ENCODE results near the gene CCDC28B. TPM values are rescaled to one million over a fixed set of nuclear protein-coding genes. Genes with fewer than 3 reads are reported as not detected.

Gene CCDC28B
- total RNA-seq, 2 experiments from 2014 or later = 28.3 to 53.4 TPM

GRCh38 chr1:32184650-32185049, 15.7 kb upstream of the CCDC28B start:
- H3K4me1 ChIP-seq (ENCODE audit: insufficient read depth, low read length, poor library complexity, severe bottlenecking) = peaks cover 37% of the 10 kb centered on the region
- H3K27ac ChIP-seq (ENCODE audit: low read depth, low read length, poor library complexity, severe bottlenecking) = no peak overlapping the region
- peaks cover 16% of the 10 kb centered on the region for H4K20me1 ChIP-seq (ENCODE audit: insufficient read depth, low read length)
- peaks cover 70% of the 10 kb centered on the region for H3K79me2 ChIP-seq (ENCODE audit: insufficient read depth, low read depth, low read length)
- intact Hi-C loops (cut with micrococcal nuclease; ENCODE audit: unreplicated experiment) = no loop called here
- CTCF ChIA-PET (ENCODE audit: unreplicated experiment) = interaction anchor here (0.5 kb wide), 1 partner anchor 13 kb away, joined by 3 read pairs; no protein-coding TSS in a partner anchor
- H3K9me2 ChIP-seq (ENCODE audit: insufficient read depth, low read length) = no peaks in the 10 kb centered on the region
- no peak overlapping the region for H2AFZ ChIP-seq (ENCODE audit: low read length)
- BruUV-seq (replicated peaks) = no TSS peak
- no peak for TF ChIP-seq CTCF (conservative IDR thresholded peaks at IDR 0.05; ENCODE audit: low read length)
- TF ChIP-seq EZH2phosphoT487 (IDR thresholded peaks at IDR 0.05; ENCODE audit: borderline replicate concordance, low read depth, low read length) = no peak
- POLR2A ChIA-PET = no interaction called here
- no peaks in the 10 kb centered on the region for H3K9me3 ChIP-seq (ENCODE audit: low read length)
- H3K4me3 ChIP-seq (ENCODE audit: low read depth, low read length, poor library complexity, severe bottlenecking) = no peak overlapping the region
- no peak overlapping the region for H3K4me2 ChIP-seq (ENCODE audit: low read length)
- H3K36me3 ChIP-seq (ENCODE audit: insufficient read depth, low read length) = peaks cover 91% of the 10 kb centered on the region
- DNase-seq (ENCODE audit: low spot score) = no peak

- ChIA-PET POLR2A (no interaction called here), CTCF (ENCODE audit: unreplicated experiment) (no interaction called here)
- intact Hi-C loops (cut with micrococcal nuclease; ENCODE audit: unreplicated experiment) = no loop called here
- H2AFZ ChIP-seq (ENCODE audit: low read length) = no peak overlapping the region
- TF ChIP-seq EZH2phosphoT487 (IDR thresholded peaks at IDR 0.05; ENCODE audit: borderline replicate concordance, low read depth, low read length) (no peak), CTCF (conservative IDR thresholded peaks at IDR 0.05; ENCODE audit: low read length) (no peak)
- peaks cover 93% of the 10 kb centered on the region for H3K36me3 ChIP-seq (ENCODE audit: insufficient read depth, low read length)
- H3K4me3 ChIP-seq (ENCODE audit: low read depth, low read length, poor library complexity, severe bottlenecking) = no peak overlapping the region
- peak; percentile 43 for DNase-seq (ENCODE audit: low spot score)
- peak overlapping the region; percentile 12; the same call in 1 of the 2 replicates for H3K4me2 ChIP-seq (ENCODE audit: low read length)
- no TSS peak for BruUV-seq (replicated peaks)
- no peaks in the 10 kb centered on the region for H3K9me3 ChIP-seq (ENCODE audit: low read length)
- H3K79me2 ChIP-seq (ENCODE audit: insufficient read depth, low read depth, low read length) = peaks cover 58% of the 10 kb centered on the region
- no peaks in the 10 kb centered on the region for H3K9me2 ChIP-seq (ENCODE audit: insufficient read depth, low read length)
- peaks cover 33% of the 10 kb centered on the region for H3K4me1 ChIP-seq (ENCODE audit: insufficient read depth, low read length, poor library complexity, severe bottlenecking)
- peaks cover 12% of the 10 kb centered on the region for H4K20me1 ChIP-seq (ENCODE audit: insufficient read depth, low read length)
- peak overlapping the region; percentile 16 for H3K27ac ChIP-seq (ENCODE audit: low read depth, low read length, poor library complexity, severe bottlenecking)
Observed at GRCh38 chr1:32186077-32186476, 14.3 kb upstream of the CCDC28B start.

- Histone ChIP-seq H4K20me1 (ENCODE audit: insufficient read depth, low read length) (peaks cover 8% of the 10 kb centered on the region), H3K4me3 (ENCODE audit: low read depth, low read length, poor library complexity, severe bottlenecking) (no peak overlapping the region), H3K4me2 (ENCODE audit: low read length) (no peak overlapping the region), H3K27ac (ENCODE audit: low read depth, low read length, poor library complexity, severe bottlenecking) (peak overlapping the region; percentile 16), H3K9me3 (ENCODE audit: low read length) (no peaks in the 10 kb centered on the region), H3K79me2 (ENCODE audit: insufficient read depth, low read depth, low read length) (peaks cover 54% of the 10 kb centered on the region), H2AFZ (ENCODE audit: low read length) (no peak overlapping the region), H3K9me2 (ENCODE audit: insufficient read depth, low read length) (no peaks in the 10 kb centered on the region), H3K4me1 (ENCODE audit: insufficient read depth, low read length, poor library complexity, severe bottlenecking) (peaks cover 29% of the 10 kb centered on the region), H3K36me3 (ENCODE audit: insufficient read depth, low read length) (peaks cover 93% of the 10 kb centered on the region)
- BruUV-seq (replicated peaks) = no TSS peak
- CTCF ChIA-PET (ENCODE audit: unreplicated experiment) = no interaction called here
- intact Hi-C loops (cut with micrococcal nuclease; ENCODE audit: unreplicated experiment) = no loop called here
- POLR2A ChIA-PET = no interaction called here
- TF ChIP-seq EZH2phosphoT487 (IDR thresholded peaks at IDR 0.05; ENCODE audit: borderline replicate concordance, low read depth, low read length) (no peak), CTCF (conservative IDR thresholded peaks at IDR 0.05; ENCODE audit: low read length) (no peak)
- no peak for DNase-seq (ENCODE audit: low spot score)
Observed at GRCh38 chr1:32186491-32186890, 13.9 kb upstream of the CCDC28B start.
